Spinal cord (tissue), 10 donors: ENCODE data around the gene BEAN1. TPM values are rescaled to one million over a fixed set of nuclear protein-coding genes. Genes with fewer than 3 reads are reported as not detected.

ENCODE experiments used
- DNase-seq, 6 donors: peaks; one replicate each; pipeline versions ENCODE4 v3.0.0 to v3.0.0-alpha.2; 2013 to 2015; ENCODE audit warnings: low spot score in 6 of 6, low read depth in 4 of 6
- H3K27ac ChIP-seq: one replicate; pipeline ENCODE4 v1.5.1; 2013; ENCODE audit warnings: low read depth, low read length, control low read depth
- H3K27me3 ChIP-seq: one replicate; pipeline ENCODE4 v1.6.1; 2013; ENCODE audit warnings: low read length; ENCODE audit not compliant: control insufficient read depth, insufficient read depth
- H3K36me3 ChIP-seq: one replicate; pipeline ENCODE4 v1.6.1; 2013; ENCODE audit warnings: low read length; ENCODE audit not compliant: control insufficient read depth, insufficient read depth
- H3K4me1 ChIP-seq: one replicate; pipeline ENCODE4 v1.6.1; 2013; ENCODE audit warnings: low read length; ENCODE audit not compliant: control insufficient read depth, insufficient read depth
- H3K4me3 ChIP-seq: one replicate; pipeline ENCODE4 v1.5.1; 2013; ENCODE audit warnings: low read depth, low read length, control low read depth
- H3K9me3 ChIP-seq: one replicate; pipeline ENCODE4 v1.6.1; 2013; ENCODE audit warnings: low read length; ENCODE audit not compliant: control insufficient read depth, insufficient read depth
- whole genome bisulfite sequencing: methylation state at CpG from one replicate; pipeline ENCODE4 v1.1.5; 2013; ENCODE audit warnings: missing lambda C conversion rate; ENCODE audit not compliant: insufficient coverage; 5-methylcytosine and 5-hydroxymethylcytosine counted together
- polyA plus RNA-seq, 2 donors: library from polyadenylated mRNA; unstranded; fragments of 120-200 nt; gene quantifications; one replicate each; pipeline ENCODE4 v1.2.1, GENCODE V29; 2013; ENCODE audit not compliant: insufficient read length in 2 of 2
- total RNA-seq, 2 donors: library from RNA; depleted of rRNA in 1 of 2; stranded (reverse); fragments of 120-200 nt in 1 of 2; fragments of >200 nt in 1 of 2; gene quantifications; one replicate each; pipeline versions ENCODE4 v1.2.3 to v1.2.4, GENCODE V29; 2013 to 2014
- donor health status: healthy.

BEAN1 gene
- total and polyA plus RNA-seq, 4 donors: 4.9 to 27.0 (median 15.9) TPM

DNA sequence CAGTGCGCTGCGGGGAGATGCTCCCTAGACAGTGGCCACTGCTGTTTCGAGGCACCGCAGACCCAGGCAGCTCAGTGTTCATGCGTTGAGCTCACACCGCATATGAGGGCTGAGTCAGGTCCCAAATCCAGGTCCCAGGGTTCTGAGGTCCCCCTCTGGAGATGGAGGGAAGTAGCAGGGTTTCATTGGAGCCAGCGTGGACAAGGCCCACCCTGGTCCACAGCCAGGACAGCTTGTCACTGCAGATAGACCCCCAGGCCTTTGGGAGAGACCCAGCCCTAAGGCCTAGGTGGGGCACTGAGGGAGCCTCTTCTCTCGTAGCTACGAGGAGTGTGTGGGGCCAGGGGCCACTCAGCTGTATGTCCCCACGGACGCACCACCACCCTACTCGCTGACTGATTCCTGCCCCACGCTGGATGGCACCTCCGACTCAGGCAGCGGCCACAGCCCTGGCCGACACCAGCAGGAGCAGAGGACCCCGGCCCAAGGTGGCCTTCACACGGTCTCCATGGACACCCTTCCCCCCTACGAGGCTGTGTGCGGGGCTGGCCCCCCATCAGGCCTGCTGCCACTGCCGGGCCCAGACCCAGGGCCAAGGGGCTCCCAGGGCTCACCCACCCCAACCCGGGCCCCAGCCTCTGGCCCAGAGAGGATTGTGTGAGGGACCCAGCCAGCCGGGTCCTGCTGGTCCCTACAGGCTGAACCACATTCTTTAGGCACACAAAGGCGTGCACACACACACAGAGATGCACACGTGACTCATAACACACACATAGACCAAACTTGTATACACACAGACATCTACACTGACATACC is 53.4 kb downstream of the BEAN1 start:
- no peaks in the 10 kb centered on the region for H3K27me3 ChIP-seq
- H3K27ac ChIP-seq: no peak overlapping the region
- no peaks in the 10 kb centered on the region for H3K9me3 ChIP-seq
- H3K4me3 ChIP-seq: no peak overlapping the region
- H3K4me1 ChIP-seq: peaks cover 23% of the 10 kb centered on the region
- H3K36me3 ChIP-seq: peaks cover 18% of the 10 kb centered on the region
- 87% methylated on average over 24 of the region's 25 CpGs for WGBS
- no peak for DNase-seq

DNA sequence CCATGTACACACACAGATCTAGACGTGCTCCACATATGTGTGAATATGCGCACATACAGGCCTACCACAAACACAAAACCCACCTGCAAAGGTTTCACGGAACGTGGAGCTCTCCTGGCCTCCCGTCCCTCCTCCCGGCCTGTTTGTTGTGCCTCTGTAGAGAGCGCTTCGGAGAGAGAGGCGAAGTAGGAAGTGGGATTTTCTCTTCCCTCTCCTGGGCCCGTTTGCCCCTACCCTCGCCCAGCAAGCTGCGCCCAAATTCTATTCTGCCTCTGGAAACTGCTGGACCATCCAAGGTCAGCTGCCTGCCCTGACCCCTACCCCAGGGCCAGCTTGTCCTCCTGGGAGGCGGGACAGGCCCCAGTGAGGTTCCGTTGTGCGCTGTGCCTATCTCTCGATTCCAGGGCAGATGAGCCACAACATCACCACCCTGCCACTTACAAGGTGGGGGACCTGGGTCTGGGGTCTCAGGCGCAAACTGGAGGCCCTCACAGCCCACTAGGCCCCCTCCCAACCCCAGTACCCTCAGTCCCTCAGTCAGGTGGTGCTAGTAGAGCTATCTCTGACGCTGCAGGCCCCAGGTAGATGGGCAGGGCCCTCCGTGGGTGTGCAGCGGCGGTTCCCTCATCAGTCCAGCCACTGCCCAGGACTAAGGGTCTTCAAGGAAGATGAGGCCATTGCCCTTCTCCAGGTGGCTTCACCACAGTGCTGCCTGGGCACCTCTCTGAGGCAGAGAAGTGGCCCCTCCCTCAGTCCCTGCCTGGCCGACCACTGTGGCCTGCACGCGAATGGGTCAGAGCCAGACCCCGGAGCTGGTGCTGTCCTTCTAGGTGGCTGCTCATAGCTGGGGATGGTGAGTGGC is 54.2 kb downstream of the BEAN1 start:
- 91% methylated on average over 21 of the region's 25 CpGs for WGBS
- no peaks in the 10 kb centered on the region for H3K27me3 ChIP-seq
- H3K9me3 ChIP-seq: no peaks in the 10 kb centered on the region
- no peak for DNase-seq
- no peak overlapping the region for H3K4me3 ChIP-seq
- H3K36me3 ChIP-seq: peaks cover 20% of the 10 kb centered on the region
- no peak overlapping the region for H3K27ac ChIP-seq
- peaks cover 26% of the 10 kb centered on the region for H3K4me1 ChIP-seq

DNA sequence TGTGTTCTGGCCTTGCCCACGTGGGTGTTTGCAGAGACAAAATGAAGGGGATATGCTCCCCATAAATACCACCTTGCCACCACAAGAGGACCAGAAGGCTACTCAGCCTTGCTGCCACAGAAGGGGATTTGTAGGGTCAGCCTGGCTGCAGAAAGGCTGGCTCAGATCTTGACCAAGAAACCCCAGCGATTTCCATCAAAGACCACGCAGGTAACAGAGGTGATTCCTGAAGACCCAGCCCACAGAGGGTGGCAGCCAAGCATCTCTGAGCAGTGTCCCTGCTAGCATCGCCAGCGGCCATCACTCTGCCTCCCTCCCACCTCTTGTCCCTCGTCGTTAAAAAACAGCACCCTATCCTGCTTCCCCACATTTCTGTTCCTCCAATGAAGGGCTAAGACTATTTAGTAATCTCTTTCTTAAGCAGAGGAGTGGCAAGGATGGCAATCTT is 54.9 kb downstream of the BEAN1 start:
- no peak overlapping the region for H3K27ac ChIP-seq
- H3K9me3 ChIP-seq: no peaks in the 10 kb centered on the region
- H3K4me1 ChIP-seq: peaks cover 26% of the 10 kb centered on the region
- no peak for DNase-seq
- H3K36me3 ChIP-seq: peaks cover 20% of the 10 kb centered on the region
- WGBS: 100% methylated on average over 2 of the region's 7 CpGs
- no peaks in the 10 kb centered on the region for H3K27me3 ChIP-seq
- H3K4me3 ChIP-seq: no peak overlapping the region

DNA sequence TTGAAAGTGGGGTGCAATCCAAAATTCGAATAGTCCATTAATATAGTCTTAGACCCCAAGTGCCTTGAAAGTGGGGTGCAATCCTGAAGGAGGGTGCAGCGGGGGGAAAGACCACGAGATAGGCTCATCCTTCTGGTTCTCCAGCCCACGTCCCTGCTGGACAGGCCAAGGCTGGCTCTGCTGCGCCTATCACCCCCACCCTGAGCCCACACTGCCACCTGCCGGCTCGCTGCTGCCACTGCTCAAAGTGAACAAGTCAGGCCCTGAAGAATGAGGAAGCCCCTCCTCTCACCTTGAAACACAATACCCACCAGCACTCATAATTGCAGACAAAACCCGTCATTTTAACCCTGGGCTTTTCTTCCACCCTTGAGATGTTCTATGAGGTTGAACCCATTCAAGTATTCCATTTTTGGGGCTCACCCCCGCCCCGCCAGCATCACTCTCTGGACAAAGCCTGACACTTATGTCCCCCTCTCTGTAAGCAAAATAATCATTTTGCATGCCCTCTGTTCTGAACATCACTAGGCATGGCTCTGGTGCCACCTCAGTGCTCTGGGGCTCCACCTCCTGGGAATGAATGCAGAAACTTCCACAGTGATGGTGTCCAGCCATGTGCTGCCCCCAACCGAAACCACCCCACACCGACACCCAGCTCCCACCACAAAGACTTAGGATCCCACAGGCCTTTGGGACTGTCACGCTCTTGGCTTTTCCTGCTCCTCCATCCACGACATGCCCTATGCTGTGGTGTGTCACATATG is 56.8 kb downstream of the BEAN1 start:
- WGBS: 44% methylated on average over 13 of the region's 14 CpGs
- Histone ChIP-seq H3K27ac (no peak overlapping the region), H3K4me3 (no peak overlapping the region)

DNA sequence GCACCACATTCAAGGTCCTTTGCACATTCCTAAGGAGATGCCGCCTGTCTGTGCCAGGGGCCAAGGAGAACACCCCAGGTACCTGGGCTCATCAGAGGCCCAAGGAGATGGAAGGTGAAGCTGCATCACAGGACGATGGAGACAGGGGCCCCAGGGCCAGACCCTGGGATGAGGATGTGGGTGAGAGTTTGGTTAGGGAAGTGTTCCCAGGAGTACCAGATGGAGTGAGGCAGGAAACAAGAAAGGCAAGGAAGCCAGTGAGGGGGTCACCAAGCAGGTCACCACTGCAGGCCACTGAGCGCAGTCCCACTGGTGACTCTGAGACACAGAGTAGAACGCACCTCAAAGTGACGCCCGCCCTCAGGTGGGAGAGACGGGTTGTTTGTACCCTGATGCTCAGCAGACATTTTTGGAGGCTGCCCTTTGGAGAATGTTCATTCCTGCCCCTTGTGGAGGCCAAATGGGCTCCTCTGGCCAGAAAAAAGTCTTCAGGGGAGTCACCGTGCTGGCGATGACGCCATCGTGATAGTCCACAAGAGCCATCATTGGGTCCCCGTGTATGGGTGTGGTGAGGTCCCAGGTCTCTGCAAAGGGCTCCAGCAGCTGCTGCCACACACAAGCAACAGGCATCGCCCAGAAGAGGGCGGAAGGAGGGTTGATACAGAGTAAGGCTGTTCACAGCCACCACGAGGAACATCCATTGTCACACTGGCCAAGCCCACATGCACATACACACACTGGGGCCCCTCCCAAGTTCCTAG is 57.5 kb downstream of the BEAN1 start:
- Histone ChIP-seq H3K27ac (no peak overlapping the region), H3K27me3 (no peaks in the 10 kb centered on the region), H3K4me1 (peaks cover 27% of the 10 kb centered on the region), H3K4me3 (no peak overlapping the region), H3K9me3 (no peaks in the 10 kb centered on the region), H3K36me3 (peaks cover 16% of the 10 kb centered on the region)
- WGBS: 96% methylated on average over 11 of the region's 15 CpGs
- DNase-seq: no peak

More for the DNA sequence above, 56.8 kb downstream of the BEAN1 start:
- Histone ChIP-seq H3K27me3 (no peaks in the 10 kb centered on the region), H3K36me3 (peaks cover 16% of the 10 kb centered on the region), H3K4me1 (peaks cover 31% of the 10 kb centered on the region), H3K9me3 (no peaks in the 10 kb centered on the region)
- peak in 5 of 6 donors; percentile 19 to 89 (median 48) for DNase-seq

DNA sequence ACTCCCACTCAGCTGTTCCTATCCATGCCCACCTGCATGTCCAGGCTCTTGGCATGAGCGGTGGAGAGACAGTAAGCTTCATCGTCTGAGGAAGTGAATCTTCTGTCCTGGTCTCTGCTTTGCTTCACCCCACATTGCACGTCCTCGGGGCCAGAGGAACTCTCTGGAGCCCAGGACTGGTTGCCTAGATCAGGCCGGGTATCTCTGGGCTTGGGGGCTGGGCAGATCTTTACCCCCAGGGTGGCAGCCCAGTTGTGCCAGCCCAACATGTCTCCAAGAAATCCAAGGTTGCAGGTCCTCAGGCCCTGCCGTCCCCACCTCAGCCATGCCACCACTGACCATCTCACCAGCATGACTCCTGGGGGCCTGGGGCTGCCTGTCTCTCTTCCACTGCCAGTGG is 58.3 kb downstream of the BEAN1 start:
- Histone ChIP-seq H3K4me1 (peaks cover 27% of the 10 kb centered on the region), H3K27me3 (no peaks in the 10 kb centered on the region), H3K9me3 (no peaks in the 10 kb centered on the region), H3K27ac (no peak overlapping the region), H3K4me3 (no peak overlapping the region), H3K36me3 (peaks cover 16% of the 10 kb centered on the region)
- WGBS: 93% methylated on average over 6 of the region's 6 CpGs
- no peak for DNase-seq

DNA sequence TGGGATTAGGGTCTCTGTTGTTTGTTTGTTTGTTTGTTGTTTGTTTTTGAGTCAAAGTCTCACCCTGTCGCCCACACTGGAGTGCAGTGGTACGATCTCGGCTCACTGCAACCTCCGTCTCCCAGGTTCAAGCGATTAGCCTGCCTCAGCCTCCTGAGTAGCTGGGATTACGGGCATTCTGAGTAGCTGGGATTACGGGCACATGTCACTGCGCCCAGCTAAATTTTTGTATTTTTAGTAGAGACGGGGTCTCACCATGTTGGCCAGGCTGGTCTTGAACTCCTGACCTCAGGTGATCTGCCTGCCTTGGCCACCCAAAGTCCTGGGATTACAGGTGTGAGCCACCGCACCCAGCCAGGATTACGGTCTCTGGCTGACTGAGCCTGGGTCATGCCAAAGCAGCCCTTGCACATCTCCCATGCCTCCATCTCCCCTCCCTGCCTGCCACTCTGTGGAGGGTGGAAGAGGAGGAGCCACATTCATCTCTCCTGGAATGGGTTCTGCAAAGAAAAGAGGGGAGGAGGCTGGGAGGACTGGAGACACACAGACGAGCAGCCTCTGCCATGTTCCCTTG is 59.2 kb downstream of the BEAN1 start:
- DNase-seq: no peak
- no peaks in the 10 kb centered on the region for H3K27me3 ChIP-seq
- H3K9me3 ChIP-seq: no peaks in the 10 kb centered on the region
- H3K36me3 ChIP-seq: peaks cover 14% of the 10 kb centered on the region
- H3K4me3 ChIP-seq: no peak overlapping the region
- peaks cover 27% of the 10 kb centered on the region for H3K4me1 ChIP-seq
- peak overlapping the region; percentile 50 for H3K27ac ChIP-seq
- WGBS: 88% methylated on average over 10 of the region's 12 CpGs

DNA sequence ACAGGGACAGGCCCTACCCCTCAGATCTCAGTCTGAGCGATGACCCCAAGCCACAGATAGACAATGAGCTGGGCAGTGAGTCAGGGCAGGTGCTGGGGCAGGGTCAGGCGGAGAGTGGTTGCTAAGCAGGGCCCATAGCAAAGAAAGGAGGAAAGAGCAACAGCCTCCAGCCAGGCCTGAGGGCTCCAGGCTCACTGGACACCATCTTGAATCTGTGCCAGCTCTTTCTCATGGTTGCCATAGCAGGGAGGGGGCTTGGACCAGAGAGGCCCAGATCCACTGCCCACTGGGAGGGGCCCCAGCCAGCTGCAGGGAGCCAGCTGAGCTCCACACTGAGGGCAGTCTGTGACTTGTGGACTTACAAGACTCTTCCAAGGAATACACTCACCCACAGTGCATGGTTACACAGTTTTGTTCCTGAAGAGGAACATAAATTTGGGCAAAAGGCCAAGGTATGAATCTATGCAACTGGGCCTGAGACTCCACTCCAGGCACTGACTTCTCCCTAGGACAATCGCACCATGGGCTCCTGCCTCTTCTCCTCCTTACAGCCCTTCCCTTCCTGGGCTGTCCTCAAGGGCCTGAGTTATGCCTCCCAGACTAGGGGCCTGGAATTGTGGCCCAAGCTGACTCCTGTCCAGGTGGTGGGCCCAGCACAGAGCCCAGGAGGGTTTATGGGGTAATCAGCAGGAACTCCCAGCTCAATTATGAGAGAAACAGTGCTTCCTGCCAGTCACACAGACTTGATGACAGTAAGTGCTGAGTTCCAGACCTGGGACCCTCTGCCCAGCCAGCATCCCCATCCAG is 59.9 kb downstream of the BEAN1 start:
- Histone ChIP-seq H3K36me3 (peaks cover 9% of the 10 kb centered on the region), H3K4me3 (no peak overlapping the region), H3K4me1 (peaks cover 27% of the 10 kb centered on the region), H3K27me3 (no peaks in the 10 kb centered on the region), H3K9me3 (no peaks in the 10 kb centered on the region), H3K27ac (peak overlapping the region; percentile 59)
- DNase-seq: peak in 5 of 6 donors; percentile 29 to 86 (median 48)
- WGBS: 56% methylated on average over 2 of the region's 3 CpGs
